Neural cell (in vitro differentiated cells): ENCODE results near the gene TMEM175. TPM values are rescaled to one million over a fixed set of nuclear protein-coding genes. Genes with fewer than 3 reads are reported as not detected.

Experiments
- H2AFZ ChIP-seq: fragments of 200-600, 300-800 bp; sonication (generic), shearing (Covaris generic); 2 replicates; pipeline ENCODE4 v1.6.0; 2014; ENCODE audit warnings: low read depth, mild to moderate bottlenecking, antibody characterized with exemption, low read length, moderate library complexity
- H3F3A ChIP-seq: fragments of 200-600 bp; shearing (Covaris generic); 2 replicates; pipeline ENCODE4 v1.6.1; 2016; ENCODE audit warnings: mild to moderate bottlenecking, moderate library complexity, mixed read lengths, antibody characterized with exemption, low read length; ENCODE audit not compliant: insufficient read depth, poor library complexity, severe bottlenecking
- H3K27ac ChIP-seq: fragments of 200-600, 300-800 bp; sonication (generic), shearing (Covaris generic); 2 replicates; pipeline ENCODE4 v1.5.1; 2014; ENCODE audit warnings: mild to moderate bottlenecking, low read length, moderate library complexity
- H3K27me3 ChIP-seq: fragments of 300-800, 200-600 bp; sonication (generic), shearing (Covaris generic); 2 replicates; pipeline ENCODE4 v1.6.0; 2014; ENCODE audit warnings: mild to moderate bottlenecking, low read depth, low read length, moderate library complexity; ENCODE audit not compliant: insufficient read depth
- H3K36me3 ChIP-seq: fragments of 300-800, 200-600 bp; sonication (generic), shearing (Covaris generic); 2 replicates; pipeline ENCODE4 v1.5.1; 2014; ENCODE audit warnings: mild to moderate bottlenecking, antibody characterized with exemption, low read length, moderate library complexity; ENCODE audit not compliant: insufficient read depth
- H3K4me2 ChIP-seq: fragments of 300-800, 200-600 bp; sonication (generic), shearing (Covaris generic); 2 replicates; pipeline ENCODE4 v1.6.0; 2014; ENCODE audit warnings: mild to moderate bottlenecking, low read length
- H3K4me3 ChIP-seq: fragments of 300-800, 200-600 bp; sonication (generic), shearing (Covaris generic); 2 replicates; pipeline ENCODE4 v1.5.1; 2014; ENCODE audit warnings: mild to moderate bottlenecking, low read length, moderate library complexity
- H3K79me2 ChIP-seq: fragments of 200-600 bp; shearing (Covaris generic); replicated peaks from 2 replicates; pipeline ENCODE4 v1.6.0; 2014; ENCODE audit warnings: mild to moderate bottlenecking, low read length, moderate library complexity; ENCODE audit not compliant: insufficient read depth
- H3K9ac ChIP-seq: fragments of 300-800, 200-600 bp; sonication (generic), shearing (Covaris generic); 2 replicates; pipeline ENCODE4 v1.6.1; 2016; ENCODE audit warnings: mild to moderate bottlenecking, low read length, mixed read lengths
- H3K9me2 ChIP-seq: fragments of 200-600 bp; shearing (Covaris generic); 2 replicates; pipeline ENCODE4 v1.6.1; 2016; ENCODE audit warnings: mild to moderate bottlenecking, low read length, mixed read lengths; ENCODE audit not compliant: insufficient read depth
- H3K9me3 ChIP-seq: fragments of 200-600, 300-800 bp; sonication (generic), shearing (Covaris generic); 2 replicates; pipeline ENCODE4 v1.6.1; 2016; ENCODE audit warnings: mild to moderate bottlenecking, mixed run types, low read length, moderate library complexity, mixed read lengths
- H4K20me1 ChIP-seq: fragments of 200-600 bp; shearing (Covaris generic); 2 replicates; pipeline ENCODE4 v1.6.1; 2016; ENCODE audit warnings: mild to moderate bottlenecking, mixed run types; ENCODE audit not compliant: insufficient read depth
- MXI1 ChIP-seq: fragments of 450-650 bp; conservative IDR thresholded peaks from 2 replicates; pipeline ENCODE4 v1.6.1; 2014; ENCODE audit warnings: antibody characterized with exemption, mild to moderate bottlenecking; ENCODE audit not compliant: poor library complexity, severe bottlenecking
- POLR2AphosphoS5 ChIP-seq: IDR thresholded peaks from 2 replicates; pipeline ENCODE4 v1.6.1; 2012
- RAD21 ChIP-seq: fragments of 450-650 bp; conservative IDR thresholded peaks from 2 replicates; pipeline ENCODE4 v1.6.1; 2014; ENCODE audit warnings: antibody characterized with exemption, mild to moderate bottlenecking, moderate library complexity
- SMC3 ChIP-seq: fragments of 450-650 bp; conservative IDR thresholded peaks from 2 replicates; pipeline ENCODE4 v1.6.1; 2014; ENCODE audit warnings: antibody characterized with exemption, mild to moderate bottlenecking, moderate library complexity; ENCODE audit not compliant: poor library complexity
- TAF1 ChIP-seq: IDR thresholded peaks from 2 replicates; pipeline ENCODE4 v1.6.1; 2012; ENCODE audit warnings: low read depth
- polyA plus RNA-seq: library from polyadenylated mRNA; depleted of rRNA; stranded (reverse); fragments of >200 nt; gene quantifications from 2 replicates; pipeline ENCODE4 v1.2.3, GENCODE V29; 2014
- TF ChIP-seq, protein P1 (sequence below): IDR thresholded peaks from 2 replicates; pipeline ENCODE4 v1.6.1; 2012; ENCODE audit warnings: borderline replicate concordance
- TF ChIP-seq, protein P2 (sequence below): fragments of 450-650 bp; IDR thresholded peaks from 2 replicates; pipeline ENCODE4 v1.5.1; 2014; ENCODE audit warnings: antibody characterized with exemption, mild to moderate bottlenecking, moderate library complexity; ENCODE audit not compliant: poor library complexity, severe bottlenecking

The TMEM175 gene
- polyA plus RNA-seq, 1 donor from 2014 or later: 36.9 TPM

DNA sequence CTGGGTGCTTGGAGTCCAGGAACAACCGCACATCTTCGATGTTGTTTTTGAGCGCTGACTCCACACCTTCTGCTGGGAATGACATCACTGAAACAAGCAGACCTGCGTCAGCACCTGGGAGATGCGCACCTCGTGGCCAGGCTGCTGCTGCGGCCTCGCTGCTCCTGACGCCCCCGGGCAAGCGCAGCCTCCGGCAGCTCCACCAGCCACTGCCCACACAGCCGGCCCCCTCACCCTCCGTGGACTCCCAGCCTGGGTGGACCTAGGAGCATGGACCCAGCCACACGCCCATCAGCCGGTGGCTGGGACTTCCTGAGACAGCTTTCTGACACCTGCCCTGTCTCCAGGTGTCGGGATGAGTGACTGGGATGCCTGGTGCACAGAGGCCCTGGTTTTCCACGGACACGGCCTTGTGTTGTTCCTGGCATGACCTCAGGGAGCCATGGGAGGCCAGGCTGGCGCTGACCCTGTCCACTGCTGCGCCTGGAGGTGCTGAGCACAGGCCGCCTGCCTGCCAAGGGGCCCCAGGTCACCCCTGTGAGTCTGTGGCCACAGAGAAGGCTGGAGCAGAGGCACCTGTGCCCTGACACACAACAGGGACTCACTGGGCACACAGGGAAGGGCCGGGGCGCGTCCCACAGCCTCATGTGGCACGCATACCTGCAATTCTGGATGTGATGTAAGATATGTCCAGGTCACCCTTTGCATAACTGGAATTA lies 48.7 kb upstream of the TMEM175 start:
- no peaks in the 10 kb centered on the region for H3K79me2 ChIP-seq
- H3K4me3 ChIP-seq: no peak overlapping the region
- no peaks in the 10 kb centered on the region for H3K9me2 ChIP-seq
- no peak overlapping the region for H2AFZ ChIP-seq
- H3K4me2 ChIP-seq: no peak overlapping the region
- no peak overlapping the region for H3K27ac ChIP-seq
- no peaks in the 10 kb centered on the region for H3F3A ChIP-seq
- H3K36me3 ChIP-seq: no peaks in the 10 kb centered on the region
- H4K20me1 ChIP-seq: no peaks in the 10 kb centered on the region
- H3K9ac ChIP-seq: no peak overlapping the region
- H3K27me3 ChIP-seq: no peaks in the 10 kb centered on the region
- TF ChIP-seq, protein P1, sequence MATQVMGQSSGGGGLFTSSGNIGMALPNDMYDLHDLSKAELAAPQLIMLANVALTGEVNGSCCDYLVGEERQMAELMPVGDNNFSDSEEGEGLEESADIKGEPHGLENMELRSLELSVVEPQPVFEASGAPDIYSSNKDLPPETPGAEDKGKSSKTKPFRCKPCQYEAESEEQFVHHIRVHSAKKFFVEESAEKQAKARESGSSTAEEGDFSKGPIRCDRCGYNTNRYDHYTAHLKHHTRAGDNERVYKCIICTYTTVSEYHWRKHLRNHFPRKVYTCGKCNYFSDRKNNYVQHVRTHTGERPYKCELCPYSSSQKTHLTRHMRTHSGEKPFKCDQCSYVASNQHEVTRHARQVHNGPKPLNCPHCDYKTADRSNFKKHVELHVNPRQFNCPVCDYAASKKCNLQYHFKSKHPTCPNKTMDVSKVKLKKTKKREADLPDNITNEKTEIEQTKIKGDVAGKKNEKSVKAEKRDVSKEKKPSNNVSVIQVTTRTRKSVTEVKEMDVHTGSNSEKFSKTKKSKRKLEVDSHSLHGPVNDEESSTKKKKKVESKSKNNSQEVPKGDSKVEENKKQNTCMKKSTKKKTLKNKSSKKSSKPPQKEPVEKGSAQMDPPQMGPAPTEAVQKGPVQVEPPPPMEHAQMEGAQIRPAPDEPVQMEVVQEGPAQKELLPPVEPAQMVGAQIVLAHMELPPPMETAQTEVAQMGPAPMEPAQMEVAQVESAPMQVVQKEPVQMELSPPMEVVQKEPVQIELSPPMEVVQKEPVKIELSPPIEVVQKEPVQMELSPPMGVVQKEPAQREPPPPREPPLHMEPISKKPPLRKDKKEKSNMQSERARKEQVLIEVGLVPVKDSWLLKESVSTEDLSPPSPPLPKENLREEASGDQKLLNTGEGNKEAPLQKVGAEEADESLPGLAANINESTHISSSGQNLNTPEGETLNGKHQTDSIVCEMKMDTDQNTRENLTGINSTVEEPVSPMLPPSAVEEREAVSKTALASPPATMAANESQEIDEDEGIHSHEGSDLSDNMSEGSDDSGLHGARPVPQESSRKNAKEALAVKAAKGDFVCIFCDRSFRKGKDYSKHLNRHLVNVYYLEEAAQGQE: no peak
- no peaks in the 10 kb centered on the region for H3K9me3 ChIP-seq

DNA sequence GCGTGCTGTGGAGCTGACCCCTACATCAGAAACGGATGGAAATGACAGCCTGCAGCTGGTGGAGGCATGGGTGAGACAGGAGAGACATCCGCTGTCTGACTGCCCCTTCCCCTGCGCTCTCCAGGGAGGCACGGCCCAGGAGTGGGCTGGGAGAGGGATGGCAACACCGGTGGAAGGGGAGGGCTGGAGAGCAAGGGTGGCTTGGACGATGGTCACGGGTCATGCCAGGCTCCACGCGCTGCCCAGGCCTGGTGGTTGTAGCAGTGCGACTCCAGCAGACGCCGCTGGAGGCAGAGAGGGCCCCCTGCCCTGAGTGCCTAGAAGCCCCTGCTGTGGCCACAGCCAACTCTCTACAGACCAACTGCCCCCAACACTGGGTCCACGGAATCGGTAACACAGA lies 48.0 kb upstream of the TMEM175 start:
- Histone ChIP-seq H3K4me2 (no peak overlapping the region), H3K27me3 (no peaks in the 10 kb centered on the region), H3F3A (no peaks in the 10 kb centered on the region), H3K36me3 (no peaks in the 10 kb centered on the region), H3K9ac (no peak overlapping the region), H4K20me1 (no peaks in the 10 kb centered on the region), H2AFZ (no peak overlapping the region), H3K9me2 (no peaks in the 10 kb centered on the region), H3K9me3 (no peaks in the 10 kb centered on the region), H3K4me3 (no peak overlapping the region), H3K79me2 (no peaks in the 10 kb centered on the region), H3K27ac (no peak overlapping the region)
- TF ChIP-seq POLR2AphosphoS5: no peak
- TF ChIP-seq, protein P1: no peak
- no peak for TF ChIP-seq SMC3
- TF ChIP-seq, protein P2, sequence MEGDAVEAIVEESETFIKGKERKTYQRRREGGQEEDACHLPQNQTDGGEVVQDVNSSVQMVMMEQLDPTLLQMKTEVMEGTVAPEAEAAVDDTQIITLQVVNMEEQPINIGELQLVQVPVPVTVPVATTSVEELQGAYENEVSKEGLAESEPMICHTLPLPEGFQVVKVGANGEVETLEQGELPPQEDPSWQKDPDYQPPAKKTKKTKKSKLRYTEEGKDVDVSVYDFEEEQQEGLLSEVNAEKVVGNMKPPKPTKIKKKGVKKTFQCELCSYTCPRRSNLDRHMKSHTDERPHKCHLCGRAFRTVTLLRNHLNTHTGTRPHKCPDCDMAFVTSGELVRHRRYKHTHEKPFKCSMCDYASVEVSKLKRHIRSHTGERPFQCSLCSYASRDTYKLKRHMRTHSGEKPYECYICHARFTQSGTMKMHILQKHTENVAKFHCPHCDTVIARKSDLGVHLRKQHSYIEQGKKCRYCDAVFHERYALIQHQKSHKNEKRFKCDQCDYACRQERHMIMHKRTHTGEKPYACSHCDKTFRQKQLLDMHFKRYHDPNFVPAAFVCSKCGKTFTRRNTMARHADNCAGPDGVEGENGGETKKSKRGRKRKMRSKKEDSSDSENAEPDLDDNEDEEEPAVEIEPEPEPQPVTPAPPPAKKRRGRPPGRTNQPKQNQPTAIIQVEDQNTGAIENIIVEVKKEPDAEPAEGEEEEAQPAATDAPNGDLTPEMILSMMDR: no peak
- no peak for TF ChIP-seq TAF1
- TF ChIP-seq MXI1: no peak
- no peak for TF ChIP-seq RAD21
